Neural cell (in vitro differentiated cells): Measurements from ENCODE around the gene TMC3. TPM values are rescaled to one million over a fixed set of nuclear protein-coding genes. Genes with fewer than 3 reads are reported as not detected.
A peak's percentile ranks its signal among the peaks of the same experiment; 100 is the strongest.

Experiments used
- H2AFZ ChIP-seq: fragments of 200-600, 300-800 bp; sonication (generic), shearing (Covaris generic); 2 replicates; pipeline ENCODE4 v1.6.0; 2014; ENCODE audit warnings: low read depth, mild to moderate bottlenecking, antibody characterized with exemption, low read length, moderate library complexity
- H3F3A ChIP-seq: fragments of 200-600 bp; shearing (Covaris generic); 2 replicates; pipeline ENCODE4 v1.6.1; 2016; ENCODE audit warnings: mild to moderate bottlenecking, moderate library complexity, mixed read lengths, antibody characterized with exemption, low read length; ENCODE audit not compliant: insufficient read depth, poor library complexity, severe bottlenecking
- H3K27ac ChIP-seq: fragments of 200-600, 300-800 bp; sonication (generic), shearing (Covaris generic); 2 replicates; pipeline ENCODE4 v1.5.1; 2014; ENCODE audit warnings: mild to moderate bottlenecking, low read length, moderate library complexity
- H3K27me3 ChIP-seq: fragments of 300-800, 200-600 bp; sonication (generic), shearing (Covaris generic); 2 replicates; pipeline ENCODE4 v1.6.0; 2014; ENCODE audit warnings: mild to moderate bottlenecking, low read depth, low read length, moderate library complexity; ENCODE audit not compliant: insufficient read depth
- H3K36me3 ChIP-seq: fragments of 300-800, 200-600 bp; sonication (generic), shearing (Covaris generic); 2 replicates; pipeline ENCODE4 v1.5.1; 2014; ENCODE audit warnings: mild to moderate bottlenecking, antibody characterized with exemption, low read length, moderate library complexity; ENCODE audit not compliant: insufficient read depth
- H3K4me2 ChIP-seq: fragments of 300-800, 200-600 bp; sonication (generic), shearing (Covaris generic); 2 replicates; pipeline ENCODE4 v1.6.0; 2014; ENCODE audit warnings: mild to moderate bottlenecking, low read length
- H3K4me3 ChIP-seq: fragments of 300-800, 200-600 bp; sonication (generic), shearing (Covaris generic); 2 replicates; pipeline ENCODE4 v1.5.1; 2014; ENCODE audit warnings: mild to moderate bottlenecking, low read length, moderate library complexity
- H3K79me2 ChIP-seq: fragments of 200-600 bp; shearing (Covaris generic); replicated peaks from 2 replicates; pipeline ENCODE4 v1.6.0; 2014; ENCODE audit warnings: mild to moderate bottlenecking, low read length, moderate library complexity; ENCODE audit not compliant: insufficient read depth
- H3K9ac ChIP-seq: fragments of 300-800, 200-600 bp; sonication (generic), shearing (Covaris generic); 2 replicates; pipeline ENCODE4 v1.6.1; 2016; ENCODE audit warnings: mild to moderate bottlenecking, low read length, mixed read lengths
- H3K9me2 ChIP-seq: fragments of 200-600 bp; shearing (Covaris generic); 2 replicates; pipeline ENCODE4 v1.6.1; 2016; ENCODE audit warnings: mild to moderate bottlenecking, low read length, mixed read lengths; ENCODE audit not compliant: insufficient read depth
- H3K9me3 ChIP-seq: fragments of 200-600, 300-800 bp; sonication (generic), shearing (Covaris generic); 2 replicates; pipeline ENCODE4 v1.6.1; 2016; ENCODE audit warnings: mild to moderate bottlenecking, mixed run types, low read length, moderate library complexity, mixed read lengths
- H4K20me1 ChIP-seq: fragments of 200-600 bp; shearing (Covaris generic); 2 replicates; pipeline ENCODE4 v1.6.1; 2016; ENCODE audit warnings: mild to moderate bottlenecking, mixed run types; ENCODE audit not compliant: insufficient read depth
- CTCF ChIP-seq: fragments of 450-650 bp; IDR thresholded peaks from 2 replicates; pipeline ENCODE4 v1.5.1; 2014; ENCODE audit warnings: antibody characterized with exemption, mild to moderate bottlenecking, moderate library complexity; ENCODE audit not compliant: poor library complexity, severe bottlenecking
- EP300 ChIP-seq: fragments of 450-650 bp; conservative IDR thresholded peaks from 2 replicates; pipeline ENCODE4 v1.6.1; 2014; ENCODE audit warnings: antibody characterized with exemption, mild to moderate bottlenecking, moderate library complexity; ENCODE audit not compliant: poor library complexity, severe bottlenecking
- EZH2 ChIP-seq: fragments of 200-600, 300-800 bp; shearing (Covaris generic), sonication (generic); IDR thresholded peaks from 2 replicates; pipeline ENCODE4 v1.6.1; 2014; ENCODE audit warnings: antibody characterized with exemption, low read length, borderline replicate concordance, mild to moderate bottlenecking; ENCODE audit not compliant: insufficient read depth, poor library complexity, severe bottlenecking
- MXI1 ChIP-seq: fragments of 450-650 bp; conservative IDR thresholded peaks from 2 replicates; pipeline ENCODE4 v1.6.1; 2014; ENCODE audit warnings: antibody characterized with exemption, mild to moderate bottlenecking; ENCODE audit not compliant: poor library complexity, severe bottlenecking
- POLR2AphosphoS5 ChIP-seq: IDR thresholded peaks from 2 replicates; pipeline ENCODE4 v1.6.1; 2012
- RAD21 ChIP-seq: fragments of 450-650 bp; conservative IDR thresholded peaks from 2 replicates; pipeline ENCODE4 v1.6.1; 2014; ENCODE audit warnings: antibody characterized with exemption, mild to moderate bottlenecking, moderate library complexity
- REST ChIP-seq: IDR thresholded peaks from 2 replicates; pipeline ENCODE4 v1.6.1; 2012; ENCODE audit warnings: borderline replicate concordance
- SMC3 ChIP-seq: fragments of 450-650 bp; conservative IDR thresholded peaks from 2 replicates; pipeline ENCODE4 v1.6.1; 2014; ENCODE audit warnings: antibody characterized with exemption, mild to moderate bottlenecking, moderate library complexity; ENCODE audit not compliant: poor library complexity
- TAF1 ChIP-seq: IDR thresholded peaks from 2 replicates; pipeline ENCODE4 v1.6.1; 2012; ENCODE audit warnings: low read depth
- polyA plus RNA-seq: library from polyadenylated mRNA; depleted of rRNA; stranded (reverse); fragments of >200 nt; gene quantifications from 2 replicates; pipeline ENCODE4 v1.2.3, GENCODE V29; 2014

Gene TMC3
- polyA plus RNA-seq, 1 donor from 2014 or later = not detected

DNA sequence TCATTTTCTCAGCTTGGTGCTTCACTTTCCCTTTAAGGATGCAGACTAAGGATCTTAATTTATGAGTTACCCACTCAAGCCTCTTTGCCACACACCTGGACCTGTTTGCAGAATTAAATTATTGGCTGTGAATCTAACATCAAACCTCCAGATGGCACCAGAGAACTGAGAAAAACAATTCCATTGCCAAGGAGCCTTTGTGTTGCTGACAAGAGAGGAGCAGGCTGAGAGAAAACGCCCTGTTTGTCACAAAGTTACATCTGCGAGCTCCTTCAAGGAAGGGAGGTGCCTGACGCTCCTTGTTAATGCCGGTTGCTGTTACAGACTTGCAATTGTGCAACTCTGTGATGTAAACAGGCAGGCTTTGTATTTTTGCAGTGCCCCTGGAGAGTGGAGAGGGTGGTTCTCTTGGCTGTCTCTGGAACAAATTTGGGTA, 36.3 kb upstream of the TMC3 start:
- no peak overlapping the region for H3K27ac ChIP-seq
- H3K4me2 ChIP-seq = peak overlapping the region; percentile 33
- peak overlapping the region; percentile 31 for H2AFZ ChIP-seq
- TF ChIP-seq CTCF (peak; percentile 93), MXI1 (no peak), SMC3 (peak; percentile 95), EP300 (no peak), RAD21 (peak; percentile 95)
- H3K27me3 ChIP-seq = no peaks in the 10 kb centered on the region
- H4K20me1 ChIP-seq = no peaks in the 10 kb centered on the region
- no peaks in the 10 kb centered on the region for H3K79me2 ChIP-seq
- no peaks in the 10 kb centered on the region for H3K9me2 ChIP-seq
- H3K36me3 ChIP-seq = no peaks in the 10 kb centered on the region
- no peaks in the 10 kb centered on the region for H3K9me3 ChIP-seq
- H3K9ac ChIP-seq = peak overlapping the region; percentile 40
- peak overlapping the region; percentile 59 for H3K4me3 ChIP-seq
- H3F3A ChIP-seq = no peaks in the 10 kb centered on the region

- Histone ChIP-seq H3K27ac (no peak overlapping the region), H3K79me2 (no peaks in the 10 kb centered on the region), H3K9me3 (no peaks in the 10 kb centered on the region), H3K27me3 (no peaks in the 10 kb centered on the region), H4K20me1 (no peaks in the 10 kb centered on the region), H3K4me2 (no peak overlapping the region), H3K9ac (no peak overlapping the region), H3F3A (no peaks in the 10 kb centered on the region), H3K9me2 (no peaks in the 10 kb centered on the region), H3K4me3 (no peak overlapping the region), H2AFZ (no peak overlapping the region), H3K36me3 (no peaks in the 10 kb centered on the region)
- no peak for TF ChIP-seq MXI1
- TF ChIP-seq TAF1 = no peak
- no peak for TF ChIP-seq EZH2
- TF ChIP-seq SMC3 = no peak
- TF ChIP-seq POLR2AphosphoS5 = no peak
- TF ChIP-seq CTCF = no peak
Measured at GRCh38 chr15:81407718-81408117, 33.7 kb upstream of the TMC3 start.

GRCh38 chr15:81407176-81407575, 33.2 kb upstream of the TMC3 start:
- H3K4me2 ChIP-seq = no peak overlapping the region
- no peaks in the 10 kb centered on the region for H3K27me3 ChIP-seq
- no peak overlapping the region for H3K9ac ChIP-seq
- no peak overlapping the region for H3K4me3 ChIP-seq
- H3F3A ChIP-seq = no peaks in the 10 kb centered on the region
- no peaks in the 10 kb centered on the region for H3K79me2 ChIP-seq
- H3K36me3 ChIP-seq = no peaks in the 10 kb centered on the region
- TF ChIP-seq TAF1 (no peak), SMC3 (no peak), MXI1 (no peak), POLR2AphosphoS5 (no peak), CTCF (no peak), EP300 (no peak), EZH2 (no peak), RAD21 (no peak), REST (no peak)
- H3K9me3 ChIP-seq = no peaks in the 10 kb centered on the region
- no peaks in the 10 kb centered on the region for H4K20me1 ChIP-seq
- H2AFZ ChIP-seq = no peak overlapping the region
- no peaks in the 10 kb centered on the region for H3K9me2 ChIP-seq
- H3K27ac ChIP-seq = no peak overlapping the region
